Peyer's patch (tissue), 4 donors: ENCODE measurements around the gene KNG1. TPM values are rescaled to one million over a fixed set of nuclear protein-coding genes. Genes with fewer than 3 reads are reported as not detected.
"Not testable (repeated sequence)": the region's sequence is repeated elsewhere in the genome, so short reads cannot be mapped to it uniquely, and the experiment has no call there.

Source experiments
- DNase-seq, 3 donors: peaks; one replicate each; pipeline ENCODE4 v3.0.0-alpha.2; 2017 to 2019
- H3K27ac ChIP-seq, 4 donors: fragments of 200-600 bp; sonication (generic); one replicate each; pipeline ENCODE4 v1.5.1; 2016 to 2019
- H3K27me3 ChIP-seq, 2 donors: fragments of 200-600 bp; sonication (generic); one replicate each; pipeline ENCODE4 v1.5.1; 2019
- H3K36me3 ChIP-seq, 3 donors: fragments of 200-600 bp; sonication (generic); one replicate each; pipeline ENCODE4 v1.5.1; 2016 to 2019
- H3K4me1 ChIP-seq, 4 donors: fragments of 200-600 bp; sonication (generic); one replicate each; pipeline ENCODE4 v1.5.1; 2016 to 2019
- H3K4me3 ChIP-seq, 4 donors: fragments of 200-600 bp; sonication (generic); 1 replicate in 3 of 4; 2 replicates in 1 of 4; pipeline ENCODE4 v1.5.1; 2016 to 2019; ENCODE audit warnings: mild to moderate bottlenecking in 1 of 4
- H3K9me3 ChIP-seq, 4 donors: fragments of 200-600 bp; sonication (generic); one replicate each; pipeline ENCODE4 v1.5.1; 2016 to 2019; ENCODE audit warnings: mild to moderate bottlenecking in 1 of 4
- CTCF ChIP-seq, 6 experiments: fragments of 450-650 bp in 4 of 6; fragments of 200-600 bp in 2 of 6; sonication (generic) in 1 of 6; IDR thresholded peaks; one replicate each; pipeline ENCODE4 v1.5.1; 2017 to 2019; ENCODE audit warnings: antibody characterized with exemption in 6 of 6, mild to moderate bottlenecking in 3 of 6, moderate library complexity in 1 of 6
- POLR2A ChIP-seq, 2 donors: fragments of 450-650 bp; IDR thresholded peaks; one replicate each; pipeline ENCODE4 v1.5.1; 2017; ENCODE audit warnings: antibody characterized with exemption in 2 of 2, mild to moderate bottlenecking in 2 of 2, moderate library complexity in 2 of 2
- total RNA-seq, 4 donors: library from RNA; depleted of rRNA; stranded (reverse); fragments of >200 nt; gene quantifications; one replicate each; pipeline ENCODE4 v1.1.0, GENCODE V29; 2016

KNG1 gene
- total RNA-seq, 4 donors from 2014 or later = 0.57 to 1.1 TPM; not detected in 2

GRCh38 chr3:186697510-186697909, 19.6 kb upstream of the KNG1 start:
- no peak overlapping the region for H3K4me3 ChIP-seq
- no peaks in the 10 kb centered on the region for H3K27me3 ChIP-seq
- no peak overlapping the region for H3K27ac ChIP-seq
- no peaks in the 10 kb centered on the region for H3K9me3 ChIP-seq
- no peaks in the 10 kb centered on the region for H3K4me1 ChIP-seq
- DNase-seq = no peak
- TF ChIP-seq CTCF (IDR thresholded peaks at IDR 0.05) (no peak), POLR2A (IDR thresholded peaks at IDR 0.05) (no peak)
- no peaks in the 10 kb centered on the region for H3K36me3 ChIP-seq

DNA sequence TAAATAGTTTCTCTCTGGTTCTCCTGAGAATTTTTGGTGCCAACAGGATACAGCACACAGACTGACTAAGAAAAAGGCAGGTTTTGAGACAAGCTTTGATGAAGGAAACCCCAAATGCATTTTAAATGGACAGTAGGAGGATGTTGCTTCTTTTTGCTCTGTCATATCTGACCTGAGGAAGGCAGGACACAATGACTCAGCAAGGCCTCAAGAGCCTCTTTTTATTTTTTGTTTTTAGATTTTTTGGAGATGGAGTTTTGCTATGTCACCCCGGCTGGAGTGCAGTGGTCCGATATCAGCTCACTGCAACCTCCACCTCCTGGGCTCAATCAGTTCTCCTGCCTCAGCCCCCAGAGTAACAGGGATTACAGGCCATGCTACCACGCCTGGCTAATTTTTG, 16.9 kb upstream of the KNG1 start:
- Histone ChIP-seq H3K27me3 (no peaks in the 10 kb centered on the region), H3K36me3 (no peaks in the 10 kb centered on the region), H3K9me3 (no peaks in the 10 kb centered on the region), H3K27ac (no peak overlapping the region), H3K4me3 (no peak overlapping the region), H3K4me1 (no peaks in the 10 kb centered on the region)
- no peak for TF ChIP-seq CTCF (IDR thresholded peaks at IDR 0.05)
- TF ChIP-seq POLR2A (IDR thresholded peaks at IDR 0.05) = no peak
- DNase-seq = no peak

DNA sequence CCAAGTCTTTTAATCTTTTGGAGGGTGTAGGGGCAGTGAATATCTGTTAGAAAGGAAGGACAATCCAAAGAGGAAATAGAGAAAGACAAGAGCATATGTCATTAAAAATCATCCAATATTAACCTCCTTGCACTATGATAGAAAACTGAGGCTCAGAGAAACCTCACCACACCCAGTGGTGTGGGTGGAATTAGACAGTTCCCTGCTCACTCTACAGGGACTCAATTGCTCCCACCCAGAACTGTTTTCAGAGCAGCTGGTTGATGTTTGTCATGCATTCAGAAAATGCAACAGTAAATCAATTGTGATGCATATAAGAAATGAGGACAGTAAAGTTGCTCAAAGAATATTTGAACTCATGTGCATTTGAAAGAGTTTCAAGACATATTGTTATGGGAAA, 14.7 kb upstream of the KNG1 start:
- DNase-seq, H3K9me3 ChIP-seq: not testable (repeated sequence)

GRCh38 chr3:186705882-186706780, 11.0 kb upstream of the KNG1 start:
- Histone ChIP-seq H3K9me3 (no peaks in the 10 kb centered on the region), H3K27me3 (no peaks in the 10 kb centered on the region), H3K36me3 (no peaks in the 10 kb centered on the region), H3K4me3 (no peak overlapping the region), H3K4me1 (no peaks in the 10 kb centered on the region), H3K27ac (no peak overlapping the region)
- DNase-seq = peak in 1 of 3 donors; percentile 64
- TF ChIP-seq CTCF (IDR thresholded peaks at IDR 0.05) (no peak), POLR2A (IDR thresholded peaks at IDR 0.05) (no peak)

More for the DNA sequence above, 14.7 kb upstream of the KNG1 start:
- not testable (repeated sequence) for H3K27ac ChIP-seq, H3K4me1 ChIP-seq, H3K4me3 ChIP-seq, H3K27me3 ChIP-seq, H3K36me3 ChIP-seq

DNA sequence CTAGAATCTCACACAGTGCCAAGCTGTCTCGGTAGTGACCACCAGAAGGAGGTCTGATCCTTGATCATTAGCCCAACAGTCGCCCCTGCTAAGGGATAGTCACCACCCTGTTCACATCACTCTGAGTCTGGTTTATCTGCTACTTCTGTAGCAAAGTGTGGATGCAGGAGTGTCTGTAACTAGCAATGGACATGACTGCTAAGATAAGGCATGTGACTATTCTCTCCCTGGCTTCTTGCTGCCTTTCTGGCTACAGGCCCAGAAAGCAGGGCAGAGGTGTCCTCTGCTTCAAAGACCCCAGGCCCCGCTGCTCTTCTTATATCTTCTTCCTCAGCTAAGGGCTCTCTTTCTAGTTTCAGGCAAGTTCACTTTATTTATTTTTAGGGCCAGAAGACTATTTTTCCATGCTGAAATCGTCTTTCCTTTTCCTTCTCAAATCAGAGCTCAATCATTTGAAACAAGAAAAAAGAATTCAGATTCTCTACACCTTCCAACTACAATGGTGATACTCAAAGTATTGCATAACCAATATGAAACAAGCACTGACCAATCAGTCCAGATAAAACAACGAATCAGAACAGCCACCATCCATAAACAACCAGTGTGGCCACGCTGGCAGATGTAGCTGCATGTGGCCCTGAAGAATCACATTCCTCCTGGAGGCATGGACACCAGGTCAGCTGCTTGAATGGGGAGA, 8.0 kb upstream of the KNG1 start:
- no peaks in the 10 kb centered on the region for H3K4me1 ChIP-seq

DNA sequence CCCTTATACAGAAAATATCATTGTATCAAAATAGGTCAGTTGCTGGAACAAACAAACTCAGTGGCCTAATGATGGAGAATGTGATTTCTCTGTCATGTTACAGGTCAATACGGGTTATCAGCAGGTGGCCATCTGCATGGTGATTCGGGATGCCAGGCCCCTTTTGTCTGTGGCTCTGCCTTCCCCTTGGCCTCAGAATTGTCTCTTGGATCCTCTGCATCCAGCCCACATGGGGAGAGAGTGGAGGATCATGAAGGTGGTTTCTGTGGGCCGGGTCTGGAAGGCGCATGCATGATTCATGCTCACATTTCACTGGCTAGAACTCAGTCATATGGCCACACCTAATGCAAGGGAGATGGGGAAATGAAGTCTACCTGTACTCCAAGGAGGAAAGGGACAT, 6.5 kb upstream of the KNG1 start:
- H3K4me1 ChIP-seq, DNase-seq, H3K36me3 ChIP-seq, H3K4me3 ChIP-seq, H3K9me3 ChIP-seq, H3K27me3 ChIP-seq, H3K27ac ChIP-seq: not testable (repeated sequence)

More for the DNA sequence above, 8.0 kb upstream of the KNG1 start:
- Histone ChIP-seq H3K4me3 (no peak overlapping the region), H3K36me3 (no peaks in the 10 kb centered on the region), H3K9me3 (no peaks in the 10 kb centered on the region), H3K27me3 (no peaks in the 10 kb centered on the region), H3K27ac (no peak overlapping the region)
- no peak for DNase-seq
- no peak for TF ChIP-seq POLR2A (IDR thresholded peaks at IDR 0.05)
- TF ChIP-seq CTCF (IDR thresholded peaks at IDR 0.05) = no peak
